ENCODE data around the gene KPNA6. TPM values are rescaled to one million over a fixed set of nuclear protein-coding genes. Genes with fewer than 3 reads are reported as not detected.

Gene KPNA6
- total RNA-seq, 1 experiment from 2014 or later: 116 TPM

DNA sequence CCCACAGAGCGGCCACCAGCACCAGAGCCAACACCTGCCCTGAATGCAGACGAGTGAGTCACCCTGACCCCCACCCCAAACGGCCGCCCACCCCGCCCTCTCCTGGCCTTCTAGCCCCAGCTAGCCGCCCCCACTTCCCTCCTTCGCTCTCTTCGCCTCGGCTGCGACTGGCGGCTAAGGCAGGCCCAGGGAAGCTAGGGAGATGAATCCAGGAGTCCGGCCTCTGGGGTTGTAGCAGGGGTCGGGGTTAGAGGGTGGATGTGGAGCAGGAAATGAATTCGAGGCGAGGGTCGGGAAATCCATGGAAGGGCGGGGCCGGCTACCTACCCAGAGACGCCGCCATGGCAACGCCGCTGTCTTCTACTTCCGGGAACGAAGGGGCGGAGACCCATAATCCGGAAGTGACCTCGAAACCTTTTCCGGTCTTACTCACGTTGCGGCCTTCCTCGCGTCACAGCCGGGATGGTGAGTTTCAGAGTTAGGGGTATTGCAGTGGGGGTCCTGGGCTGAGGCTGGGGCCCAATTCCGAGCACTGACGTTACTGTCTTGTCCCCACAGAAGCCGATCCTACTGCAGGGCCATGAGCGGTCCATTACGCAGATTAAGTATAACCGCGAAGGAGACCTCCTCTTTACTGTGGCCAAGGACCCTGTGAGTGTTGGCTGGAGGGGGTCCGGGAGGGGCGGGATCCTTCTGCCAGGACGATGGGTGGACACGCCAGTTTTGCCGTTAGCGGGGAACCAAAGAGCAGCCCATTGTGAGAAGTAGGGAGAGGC is 114.3 kb downstream of the KPNA6 start, which contains the start of the genes EIF3I and TMEM234:
Gene EIF3I (plus strand): TSS at position 428 of the 776 bp plus-strand sequence. CDS start 35 bp downstream, at position 463.
Gene TMEM234 (minus strand): TSS at position 374 of the 776 bp plus-strand sequence. CDS start 31 bp downstream, at position 343.
- ATAC-seq (peak; percentile 99), DNase-seq (ENCODE audit: low read depth, low spot score) (no peak)
- no TSS peak for BruUV-seq (replicated peaks)
- in situ Hi-C loops (cut with HindIII; ENCODE audit: low pct_unique_long_range_greater_than_20kb, low sequenced_read_pairs): no loop called here
- ChIA-PET POLR2A (interaction anchor here (0.6 to 0.7 kb wide), 4 partner anchors 17 to 644 kb away, joined by 3 to 14 read pairs (median 6); partner anchors contain the start of gene BSDC1), CTCF (interaction anchor here (0.6 to 0.7 kb wide), 2 partner anchors 10 to 383 kb away, joined by 3 to 7 read pairs; no protein-coding TSS in a partner anchor)
- Histone ChIP-seq H3K9me3 (ENCODE audit: control insufficient read depth, insufficient read depth, low read depth, low read length) (no peaks in the 10 kb centered on the region), H3K36me3 (ENCODE audit: control insufficient read depth, insufficient read depth, low read length) (peaks cover 18% of the 10 kb centered on the region), H3K4me1 (ENCODE audit: control insufficient read depth, insufficient read depth, low read length) (peaks cover 19% of the 10 kb centered on the region), H3K4me3 (ENCODE audit: low read depth in 2 of 2, low read length in 2 of 2) (peak within 1 kb of the TSS; percentile 95 to 99), H3K27me3 (ENCODE audit: control insufficient read depth, insufficient read depth, low read length) (no peaks in the 10 kb centered on the region), H3K27ac (ENCODE audit: low read length) (peak within 1 kb of the TSS; percentile 98)
- TF ChIP-seq SIN3A (IDR thresholded peaks at IDR 0.05; ENCODE audit: borderline replicate concordance, insufficient read depth, low read depth, low read length) (0 out of 2 replicates have a peak, but pooled peaks have one; percentile 70), POLR2AphosphoS5 (IDR thresholded peaks at IDR 0.05; ENCODE audit: low read depth, low read length) (peak; percentile 94), TCF7L2 (IDR thresholded peaks at IDR 0.05; ENCODE audit: low read depth, low read length) (no peak)
- intact Hi-C loops (cut with micrococcal nuclease; ENCODE audit: unreplicated experiment): loop anchor here (1.0 kb wide), 1 partner anchor 94 kb away; no protein-coding TSS in a partner anchor

DNA sequence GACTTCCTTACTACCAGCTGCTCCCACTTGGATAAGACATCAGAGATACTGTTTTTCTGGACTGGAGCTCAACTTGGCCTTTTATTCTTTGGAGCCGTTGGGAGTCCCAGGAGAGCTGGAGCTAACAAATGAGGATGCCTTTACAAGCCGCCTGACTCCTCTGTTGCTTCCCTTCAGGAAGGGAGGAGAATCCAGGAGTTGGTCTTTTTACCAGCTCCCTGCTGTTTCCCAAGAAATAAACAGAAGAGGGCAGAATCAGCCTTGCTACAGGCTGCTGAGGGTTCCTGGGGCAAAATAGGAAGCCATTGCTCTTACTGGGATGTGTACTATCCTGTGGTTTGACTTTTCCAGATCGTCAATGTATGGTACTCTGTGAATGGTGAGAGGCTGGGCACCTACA is 115.8 kb downstream of the KPNA6 start:
- H3K27ac ChIP-seq (ENCODE audit: low read length): peak overlapping the region; percentile 14; the same call in 1 of the 2 replicates
- ChIA-PET POLR2A (no interaction called here), CTCF (interaction anchor here (0.6 kb wide), 1 partner anchor 8 kb away, joined by 3 read pairs; no protein-coding TSS in a partner anchor)
- peak overlapping the region; percentile 95 to 99; a peak in 3 of 4 replicates for H3K4me3 ChIP-seq (ENCODE audit: low read depth in 2 of 2, low read length in 2 of 2)
- intact Hi-C loops (cut with micrococcal nuclease; ENCODE audit: unreplicated experiment) (no loop called here), in situ Hi-C loops (cut with HindIII; ENCODE audit: low pct_unique_long_range_greater_than_20kb, low sequenced_read_pairs) (no loop called here)
- no TSS peak for BruUV-seq (replicated peaks)
- TF ChIP-seq TCF7L2 (IDR thresholded peaks at IDR 0.05; ENCODE audit: low read depth, low read length) (no peak), SIN3A (IDR thresholded peaks at IDR 0.05; ENCODE audit: borderline replicate concordance, insufficient read depth, low read depth, low read length) (no peak), POLR2AphosphoS5 (IDR thresholded peaks at IDR 0.05; ENCODE audit: low read depth, low read length) (no peak)
- TF ChIP-seq, protein P1, sequence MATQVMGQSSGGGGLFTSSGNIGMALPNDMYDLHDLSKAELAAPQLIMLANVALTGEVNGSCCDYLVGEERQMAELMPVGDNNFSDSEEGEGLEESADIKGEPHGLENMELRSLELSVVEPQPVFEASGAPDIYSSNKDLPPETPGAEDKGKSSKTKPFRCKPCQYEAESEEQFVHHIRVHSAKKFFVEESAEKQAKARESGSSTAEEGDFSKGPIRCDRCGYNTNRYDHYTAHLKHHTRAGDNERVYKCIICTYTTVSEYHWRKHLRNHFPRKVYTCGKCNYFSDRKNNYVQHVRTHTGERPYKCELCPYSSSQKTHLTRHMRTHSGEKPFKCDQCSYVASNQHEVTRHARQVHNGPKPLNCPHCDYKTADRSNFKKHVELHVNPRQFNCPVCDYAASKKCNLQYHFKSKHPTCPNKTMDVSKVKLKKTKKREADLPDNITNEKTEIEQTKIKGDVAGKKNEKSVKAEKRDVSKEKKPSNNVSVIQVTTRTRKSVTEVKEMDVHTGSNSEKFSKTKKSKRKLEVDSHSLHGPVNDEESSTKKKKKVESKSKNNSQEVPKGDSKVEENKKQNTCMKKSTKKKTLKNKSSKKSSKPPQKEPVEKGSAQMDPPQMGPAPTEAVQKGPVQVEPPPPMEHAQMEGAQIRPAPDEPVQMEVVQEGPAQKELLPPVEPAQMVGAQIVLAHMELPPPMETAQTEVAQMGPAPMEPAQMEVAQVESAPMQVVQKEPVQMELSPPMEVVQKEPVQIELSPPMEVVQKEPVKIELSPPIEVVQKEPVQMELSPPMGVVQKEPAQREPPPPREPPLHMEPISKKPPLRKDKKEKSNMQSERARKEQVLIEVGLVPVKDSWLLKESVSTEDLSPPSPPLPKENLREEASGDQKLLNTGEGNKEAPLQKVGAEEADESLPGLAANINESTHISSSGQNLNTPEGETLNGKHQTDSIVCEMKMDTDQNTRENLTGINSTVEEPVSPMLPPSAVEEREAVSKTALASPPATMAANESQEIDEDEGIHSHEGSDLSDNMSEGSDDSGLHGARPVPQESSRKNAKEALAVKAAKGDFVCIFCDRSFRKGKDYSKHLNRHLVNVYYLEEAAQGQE (IDR thresholded peaks at IDR 0.05; ENCODE audit: insufficient read depth in 1 of 2, low read depth in 2 of 2, low read length in 1 of 2): no peak
- TF ChIP-seq, protein P2, sequence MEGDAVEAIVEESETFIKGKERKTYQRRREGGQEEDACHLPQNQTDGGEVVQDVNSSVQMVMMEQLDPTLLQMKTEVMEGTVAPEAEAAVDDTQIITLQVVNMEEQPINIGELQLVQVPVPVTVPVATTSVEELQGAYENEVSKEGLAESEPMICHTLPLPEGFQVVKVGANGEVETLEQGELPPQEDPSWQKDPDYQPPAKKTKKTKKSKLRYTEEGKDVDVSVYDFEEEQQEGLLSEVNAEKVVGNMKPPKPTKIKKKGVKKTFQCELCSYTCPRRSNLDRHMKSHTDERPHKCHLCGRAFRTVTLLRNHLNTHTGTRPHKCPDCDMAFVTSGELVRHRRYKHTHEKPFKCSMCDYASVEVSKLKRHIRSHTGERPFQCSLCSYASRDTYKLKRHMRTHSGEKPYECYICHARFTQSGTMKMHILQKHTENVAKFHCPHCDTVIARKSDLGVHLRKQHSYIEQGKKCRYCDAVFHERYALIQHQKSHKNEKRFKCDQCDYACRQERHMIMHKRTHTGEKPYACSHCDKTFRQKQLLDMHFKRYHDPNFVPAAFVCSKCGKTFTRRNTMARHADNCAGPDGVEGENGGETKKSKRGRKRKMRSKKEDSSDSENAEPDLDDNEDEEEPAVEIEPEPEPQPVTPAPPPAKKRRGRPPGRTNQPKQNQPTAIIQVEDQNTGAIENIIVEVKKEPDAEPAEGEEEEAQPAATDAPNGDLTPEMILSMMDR (IDR thresholded peaks at IDR 0.05): no peak
- no peak for DNase-seq (ENCODE audit: low read depth, low spot score)
- peaks cover 23% of the 10 kb centered on the region for H3K36me3 ChIP-seq (ENCODE audit: control insufficient read depth, insufficient read depth, low read length)
- no peak for ATAC-seq
- H3K27me3 ChIP-seq (ENCODE audit: control insufficient read depth, insufficient read depth, low read length): no peaks in the 10 kb centered on the region
- H3K9me3 ChIP-seq (ENCODE audit: control insufficient read depth, insufficient read depth, low read depth, low read length): no peaks in the 10 kb centered on the region
- peaks cover 19% of the 10 kb centered on the region for H3K4me1 ChIP-seq (ENCODE audit: control insufficient read depth, insufficient read depth, low read length)

Measured in Panc1 (cell line).